ENCODE measurements around the gene GYG1. TPM values are rescaled to one million over a fixed set of nuclear protein-coding genes. Genes with fewer than 3 reads are reported as not detected.

GYG1 gene
- total RNA-seq, 1 donor from 2014 or later: 20.2 TPM

DNA sequence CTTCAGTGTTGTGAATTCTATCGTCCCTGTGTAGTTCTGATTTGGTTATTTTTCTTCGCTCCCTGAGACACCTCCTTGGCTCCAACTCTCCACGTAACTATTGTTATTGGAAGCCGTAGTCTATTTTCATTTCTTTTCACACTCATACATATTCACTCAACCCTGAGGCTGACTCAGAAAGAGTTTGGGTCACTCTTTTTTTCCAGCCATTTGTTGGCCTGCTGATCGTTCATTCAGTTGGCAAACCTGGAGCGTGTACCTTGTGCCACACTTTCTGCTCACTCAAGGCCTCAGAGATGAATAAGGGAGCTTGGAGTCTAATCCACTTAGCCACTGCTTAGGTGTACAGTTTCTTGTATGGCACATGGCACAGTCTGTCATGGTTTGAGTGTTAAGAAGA, 22.4 kb downstream of the GYG1 start:
- ATAC-seq (ENCODE audit: low read depth) (no peak), DNase-seq (no peak)
- peaks cover 64% of the 10 kb centered on the region for H3K36me3 Mint-ChIP-seq (ENCODE audit: low read depth)
- H3K4me3 Mint-ChIP-seq: no peak overlapping the region
- intact Hi-C loops (cut with micrococcal nuclease): no loop called here
- ChIA-PET POLR2A (no interaction called here), CTCF (no interaction called here)
- no peaks in the 10 kb centered on the region for H3K27me3 Mint-ChIP-seq
- no peak for TF ChIP-seq CTCF (IDR thresholded peaks at IDR 0.05)
- no peaks in the 10 kb centered on the region for H3K4me1 Mint-ChIP-seq
- H3K9me3 Mint-ChIP-seq: no peaks in the 10 kb centered on the region
- H3K27ac Mint-ChIP-seq: no peak overlapping the region

DNA sequence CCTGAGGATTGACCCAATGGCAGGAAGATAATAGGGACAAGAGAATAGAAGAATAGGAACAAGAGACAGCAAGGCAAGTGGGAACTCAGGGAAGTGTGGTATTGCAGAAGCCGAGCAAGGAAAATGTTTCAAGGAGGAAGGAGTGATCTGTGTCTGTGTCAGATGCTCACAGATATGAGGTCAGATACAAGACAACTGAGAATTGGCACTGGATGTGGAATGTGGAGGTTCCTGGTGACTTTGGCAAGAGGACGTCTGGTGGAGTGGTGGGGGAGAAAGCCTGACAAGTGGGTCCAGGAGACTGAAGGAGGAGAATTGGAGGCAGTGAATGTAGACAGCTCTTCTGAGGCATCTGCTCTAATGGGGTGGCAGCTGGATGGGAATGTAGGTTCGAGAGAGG, 24.1 kb downstream of the GYG1 start:
- intact Hi-C loops (cut with micrococcal nuclease): no loop called here
- H3K4me3 Mint-ChIP-seq: no peak overlapping the region
- no peak for ATAC-seq (ENCODE audit: low read depth)
- H3K4me1 Mint-ChIP-seq: no peaks in the 10 kb centered on the region
- POLR2A ChIA-PET: no interaction called here
- no peaks in the 10 kb centered on the region for H3K9me3 Mint-ChIP-seq
- TF ChIP-seq CTCF (IDR thresholded peaks at IDR 0.05): no peak
- peaks cover 59% of the 10 kb centered on the region for H3K36me3 Mint-ChIP-seq (ENCODE audit: low read depth)
- H3K27me3 Mint-ChIP-seq: no peaks in the 10 kb centered on the region
- no peak overlapping the region for H3K27ac Mint-ChIP-seq
- CTCF ChIA-PET: no interaction called here
- no peak for DNase-seq

- Mint-ChIP-seq H3K27me3 (no peaks in the 10 kb centered on the region), H3K27ac (no peak overlapping the region), H3K36me3 (ENCODE audit: low read depth) (peaks cover 57% of the 10 kb centered on the region), H3K9me3 (no peaks in the 10 kb centered on the region), H3K4me3 (no peak overlapping the region), H3K4me1 (no peaks in the 10 kb centered on the region)
- DNase-seq (no peak), ATAC-seq (ENCODE audit: low read depth) (no peak)
- TF ChIP-seq CTCF (IDR thresholded peaks at IDR 0.05): no peak
- intact Hi-C loops (cut with micrococcal nuclease): no loop called here
- POLR2A ChIA-PET: no interaction called here
- CTCF ChIA-PET: no interaction called here
Measured at GRCh38 chr3:149016242-149016641, 24.9 kb downstream of the GYG1 start.

- Mint-ChIP-seq H3K9me3 (no peaks in the 10 kb centered on the region), H3K36me3 (ENCODE audit: low read depth) (peaks cover 57% of the 10 kb centered on the region), H3K4me3 (no peak overlapping the region), H3K4me1 (no peaks in the 10 kb centered on the region), H3K27ac (no peak overlapping the region), H3K27me3 (no peaks in the 10 kb centered on the region)
- POLR2A ChIA-PET: no interaction called here
- CTCF ChIA-PET: interaction anchor here (0.7 kb wide), 1 partner anchor 292 kb away, joined by 4 read pairs; no protein-coding TSS in a partner anchor
- TF ChIP-seq CTCF (IDR thresholded peaks at IDR 0.05): no peak
- intact Hi-C loops (cut with micrococcal nuclease): no loop called here
- no peak for ATAC-seq (ENCODE audit: low read depth)
- DNase-seq: no peak
Measured at GRCh38 chr3:149016669-149017541, 25.6 kb downstream of the GYG1 start.

DNA sequence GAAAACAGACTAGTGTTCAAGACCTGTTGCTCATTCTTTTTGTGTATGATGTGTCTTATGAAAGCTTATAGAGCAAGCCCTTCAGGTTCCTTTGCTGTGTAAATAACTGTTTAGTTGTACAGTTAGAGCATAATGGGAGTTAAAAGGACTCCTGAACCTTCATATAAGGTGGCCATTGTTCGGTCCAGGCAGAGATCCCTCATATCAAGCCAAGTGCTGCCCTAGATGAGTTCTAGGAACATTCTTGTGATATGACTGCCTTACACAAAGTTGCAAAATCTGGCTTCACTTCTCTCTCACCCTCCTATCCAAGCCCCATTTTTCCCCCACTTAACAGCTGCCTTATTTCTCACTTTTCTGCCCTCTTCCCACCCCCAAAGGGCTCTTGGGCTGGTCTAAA, 26.9 kb downstream of the GYG1 start:
- no peak overlapping the region for H3K4me3 Mint-ChIP-seq
- no peak for TF ChIP-seq CTCF (IDR thresholded peaks at IDR 0.05)
- DNase-seq (no peak), ATAC-seq (ENCODE audit: low read depth) (no peak)
- H3K9me3 Mint-ChIP-seq: no peaks in the 10 kb centered on the region
- no peaks in the 10 kb centered on the region for H3K4me1 Mint-ChIP-seq
- no peaks in the 10 kb centered on the region for H3K27me3 Mint-ChIP-seq
- POLR2A ChIA-PET: no interaction called here
- intact Hi-C loops (cut with micrococcal nuclease): no loop called here
- peaks cover 63% of the 10 kb centered on the region for H3K36me3 Mint-ChIP-seq (ENCODE audit: low read depth)
- no peak overlapping the region for H3K27ac Mint-ChIP-seq
- CTCF ChIA-PET: no interaction called here
